H9 (cell line): Measurements from ENCODE around the gene COL8A2. TPM values are rescaled to one million over a fixed set of nuclear protein-coding genes. Genes with fewer than 3 reads are reported as not detected.

Experiments used
- DNase-seq: peaks from one replicate; pipeline ENCODE4 v3.0.0-alpha.2; 2017
- H2AFZ ChIP-seq: one replicate; pipeline ENCODE4 v1.6.1; 2013; ENCODE audit warnings: mild to moderate bottlenecking, low read length, control low read depth, moderate library complexity
- H2AK5ac ChIP-seq: 2 replicates; pipeline ENCODE4 v1.6.1; 2013; ENCODE audit warnings: low read length, control low read depth, mixed read lengths; ENCODE audit not compliant: insufficient read length
- H2BK120ac ChIP-seq: one replicate; pipeline ENCODE4 v1.6.1; 2013; ENCODE audit warnings: low read depth, mild to moderate bottlenecking, low read length, control low read depth, inconsistent platforms; ENCODE audit not compliant: poor library complexity, severe bottlenecking
- H2BK12ac ChIP-seq: 2 replicates; pipeline ENCODE4 v1.6.1; 2013; ENCODE audit warnings: low read length, control low read depth, mixed read lengths, low read depth; ENCODE audit not compliant: insufficient read length
- H2BK15ac ChIP-seq: 2 replicates; pipeline ENCODE4 v1.6.1; 2013; ENCODE audit warnings: low read depth, low read length, control low read depth
- H2BK20ac ChIP-seq: one replicate; pipeline ENCODE4 v1.6.1; 2013; ENCODE audit warnings: low read depth, mild to moderate bottlenecking, low read length, control low read depth, inconsistent platforms; ENCODE audit not compliant: poor library complexity, severe bottlenecking
- H2BK5ac ChIP-seq: 2 replicates; pipeline ENCODE4 v1.6.1; 2013; ENCODE audit warnings: low read length, control low read depth, mixed read lengths; ENCODE audit not compliant: insufficient read length
- H3K14ac ChIP-seq: 2 replicates; pipeline ENCODE4 v1.6.1; 2013; ENCODE audit warnings: low read length, control low read depth; ENCODE audit not compliant: insufficient read depth
- H3K18ac ChIP-seq: 2 replicates; pipeline ENCODE4 v1.6.1; 2013; ENCODE audit warnings: low read depth, mild to moderate bottlenecking, mixed read lengths, low read length, control low read depth; ENCODE audit not compliant: insufficient read length
- H3K23ac ChIP-seq: 2 replicates; pipeline ENCODE4 v1.6.1; 2013; ENCODE audit warnings: low read length, control low read depth, mixed read lengths, low read depth; ENCODE audit not compliant: insufficient read length
- H3K23me2 ChIP-seq: 2 replicates; pipeline ENCODE4 v1.6.1; 2013; ENCODE audit warnings: low read depth, mild to moderate bottlenecking, mixed read lengths, low read length, control low read depth; ENCODE audit not compliant: insufficient read length, poor library complexity, severe bottlenecking
- H3K27ac ChIP-seq: 2 replicates; pipeline ENCODE4 v1.5.1; 2013; ENCODE audit warnings: low read length, control low read depth, mixed read lengths, low read depth; ENCODE audit not compliant: insufficient read length
- H3K27me3 ChIP-seq: 2 replicates; pipeline ENCODE4 v1.6.1; 2013; ENCODE audit warnings: low read length, control low read depth, inconsistent platforms; ENCODE audit not compliant: insufficient read depth
- H3K4ac ChIP-seq: 2 replicates; pipeline ENCODE4 v1.6.1; 2013; ENCODE audit warnings: low read depth, mild to moderate bottlenecking, control low read depth, inconsistent platforms, low read length, moderate library complexity
- H3K4me1 ChIP-seq: 2 replicates; pipeline ENCODE4 v1.6.1; 2013; ENCODE audit warnings: low read length, control low read depth, inconsistent platforms; ENCODE audit not compliant: insufficient read depth
- H3K4me2 ChIP-seq: 2 replicates; pipeline ENCODE4 v1.6.1; 2013; ENCODE audit warnings: low read length, control low read depth, mixed read lengths; ENCODE audit not compliant: insufficient read length, insufficient read depth
- H3K56ac ChIP-seq: 2 replicates; pipeline ENCODE4 v1.6.1; 2013; ENCODE audit warnings: low read depth, mild to moderate bottlenecking, mixed read lengths, low read length, control low read depth; ENCODE audit not compliant: insufficient read length
- H3K79me1 ChIP-seq: 2 replicates; pipeline ENCODE4 v1.6.1; 2013; ENCODE audit warnings: low read depth, mild to moderate bottlenecking, moderate library complexity, low read length, control low read depth, inconsistent platforms; ENCODE audit not compliant: insufficient read depth, poor library complexity, severe bottlenecking
- H3K79me2 ChIP-seq: 2 replicates; pipeline ENCODE4 v1.6.1; 2013; ENCODE audit warnings: low read length, control low read depth, inconsistent platforms; ENCODE audit not compliant: insufficient read depth
- H3K9ac ChIP-seq: 2 replicates; pipeline ENCODE4 v1.6.1; 2013; ENCODE audit warnings: low read length, control low read depth, mixed read lengths; ENCODE audit not compliant: insufficient read length; ENCODE audit errors: extremely low read depth
- H3K9me3 ChIP-seq: one replicate; pipeline ENCODE4 v1.6.1; 2013; ENCODE audit warnings: low read depth, low read length, inconsistent platforms; ENCODE audit not compliant: control insufficient read depth
- H3T11ph ChIP-seq: one replicate; pipeline ENCODE4 v1.6.1; 2013; ENCODE audit warnings: mild to moderate bottlenecking, low read length, control low read depth, inconsistent platforms
- H4K20me1 ChIP-seq: one replicate; pipeline ENCODE4 v1.6.1; 2013; ENCODE audit not compliant: control insufficient read depth, insufficient read length, insufficient read depth
- H4K5ac ChIP-seq: 2 replicates; pipeline ENCODE4 v1.6.1; 2013; ENCODE audit warnings: low read depth, mild to moderate bottlenecking, mixed read lengths, low read length, control low read depth; ENCODE audit not compliant: insufficient read length
- H4K8ac ChIP-seq: replicated peaks from 2 replicates; pipeline ENCODE4 v1.6.1; 2013; ENCODE audit warnings: low read length, control low read depth, mixed read lengths, low read depth; ENCODE audit not compliant: insufficient read length
- H4K91ac ChIP-seq: 2 replicates; pipeline ENCODE4 v1.6.1; 2013; ENCODE audit warnings: low read depth, mild to moderate bottlenecking, moderate library complexity, mixed read lengths, low read length, control low read depth; ENCODE audit not compliant: insufficient read length
- H3K27ac Mint-ChIP-seq, 3 experiments: 2 replicates in 2 of 3; 3 replicates in 1 of 3; pipeline ENCODE4 v1.8.0; 2020 to 2021; ENCODE audit warnings: mixed read lengths in 3 of 3, mild to moderate bottlenecking in 1 of 3, moderate library complexity in 1 of 3
- H3K27me3 Mint-ChIP-seq: 2 replicates; pipeline ENCODE4 v1.8.0; 2021; ENCODE audit warnings: low read depth, mild to moderate bottlenecking, moderate library complexity, mixed read lengths
- H3K36me3 Mint-ChIP-seq, 3 experiments: 2 replicates in 2 of 3; 3 replicates in 1 of 3; pipeline ENCODE4 v1.8.0; 2020 to 2021; ENCODE audit warnings: low read depth in 3 of 3, mixed read lengths in 3 of 3; ENCODE audit not compliant: insufficient read depth in 1 of 3
- H3K4me1 Mint-ChIP-seq, 2 experiments: 2 replicates each; pipeline ENCODE4 v1.8.0; 2020; ENCODE audit warnings: mixed read lengths in 2 of 2
- H3K4me3 Mint-ChIP-seq, 2 experiments: 2 replicates in 1 of 2; 3 replicates in 1 of 2; pipeline ENCODE4 v1.8.0; 2020 to 2021; ENCODE audit warnings: mild to moderate bottlenecking in 2 of 2, mixed read lengths in 2 of 2, moderate library complexity in 1 of 2
- H3K9me3 Mint-ChIP-seq, 2 experiments: 2 replicates in 1 of 2; 3 replicates in 1 of 2; pipeline ENCODE4 v1.8.0; 2020; ENCODE audit warnings: mild to moderate bottlenecking in 2 of 2, mixed read lengths in 2 of 2, moderate library complexity in 1 of 2
- CTCF ChIP-seq: fragments of 200-600 bp; sonication (generic); conservative IDR thresholded peaks from 3 replicates; pipeline ENCODE4 v1.8.0; 2021; ENCODE audit warnings: antibody characterized with exemption, mild to moderate bottlenecking
- WGBS: extraction: QIAGEN DNeasy Blood & Tissue Kit; methylation state at CpG from one replicate; pipeline ENCODE4 v1.1.7; 2013; ENCODE audit warnings: missing lambda C conversion rate, low lambda C conversion rate, mixed read lengths; ENCODE audit not compliant: insufficient read length; ENCODE audit errors: extremely low coverage; 5-methylcytosine and 5-hydroxymethylcytosine counted together
- total RNA-seq: library from RNA; stranded (reverse); gene quantifications from 2 replicates; pipeline ENCODE4 v1.2.1, GENCODE V29; 2021

COL8A2 gene
- total RNA-seq, 1 experiment from 2014 or later = 1.5 TPM

DNA sequence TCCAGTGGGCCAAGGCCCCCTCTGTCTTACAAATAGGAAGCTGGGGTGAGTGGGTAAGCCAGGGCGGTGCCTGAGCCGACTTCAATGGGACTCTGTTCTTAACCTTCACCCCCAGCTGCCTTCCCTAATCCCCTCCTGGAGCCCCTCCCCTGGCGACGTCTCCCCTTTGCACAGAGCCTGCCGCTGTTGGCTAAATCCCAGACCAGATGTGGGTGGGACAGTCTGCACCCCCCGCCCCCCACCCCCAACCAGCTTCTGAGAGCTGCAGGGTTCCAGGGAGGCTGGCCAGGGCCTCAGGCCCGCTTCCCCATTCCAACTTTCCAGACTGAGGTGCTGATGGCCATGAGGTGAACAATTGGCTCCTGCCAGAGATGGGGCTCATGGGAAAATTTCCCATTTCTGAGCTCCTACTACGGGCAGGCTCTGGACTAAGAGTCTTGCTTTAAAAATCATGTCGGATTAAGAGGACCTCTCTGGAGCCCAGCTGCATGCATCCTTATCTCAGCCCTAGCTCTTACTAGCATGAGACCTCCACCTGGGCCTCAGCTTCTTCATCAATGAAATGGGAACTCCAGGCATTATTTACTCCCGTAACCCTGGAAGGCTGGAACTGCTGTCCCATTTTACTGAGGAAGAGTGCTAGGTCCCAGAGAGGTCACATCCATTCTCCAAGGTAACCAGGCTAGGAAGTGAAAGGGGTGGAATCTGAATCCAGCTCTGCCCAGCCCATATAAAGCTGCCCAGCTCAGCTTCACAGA is 6.4 kb downstream of the COL8A2 start:
- no peak overlapping the region for H3K4me2 ChIP-seq
- no peak for DNase-seq
- no peak overlapping the region for H3K9ac ChIP-seq
- H2BK120ac ChIP-seq = no peak overlapping the region
- H3K27ac Mint-ChIP-seq = no peak overlapping the region
- no peak overlapping the region for H3K27ac ChIP-seq
- H2BK15ac ChIP-seq = no peak overlapping the region
- H3K36me3 Mint-ChIP-seq = no peaks in the 10 kb centered on the region
- no peaks in the 10 kb centered on the region for H3K79me1 ChIP-seq
- H3K14ac ChIP-seq = no peak overlapping the region
- peaks cover 20% of the 10 kb centered on the region for H3K27me3 Mint-ChIP-seq
- H3K56ac ChIP-seq = no peak overlapping the region
- no peak overlapping the region for H4K8ac ChIP-seq
- WGBS = no CpG with 5 or more reads among the region's 10 CpGs
- H3K27me3 ChIP-seq = peaks cover 3% of the 10 kb centered on the region; the same call in 1 of the 2 replicates
- H2AK5ac ChIP-seq = no peak overlapping the region
- H3K4ac ChIP-seq = no peak overlapping the region
- H3K23ac ChIP-seq = no peak overlapping the region
- H4K91ac ChIP-seq = no peak overlapping the region
- no peak overlapping the region for H2BK12ac ChIP-seq
- TF ChIP-seq CTCF = no peak
- H3K4me1 Mint-ChIP-seq = peaks cover 7 to 30% of the 10 kb centered on the region in 2 experiments
- no peak overlapping the region for H4K5ac ChIP-seq
- H3T11ph ChIP-seq = no peak overlapping the region
- H2AFZ ChIP-seq = no peak overlapping the region
- no peaks in the 10 kb centered on the region for H4K20me1 ChIP-seq
- no peak overlapping the region for H3K4me3 Mint-ChIP-seq
- no peaks in the 10 kb centered on the region for H3K23me2 ChIP-seq
- no peak overlapping the region for H2BK20ac ChIP-seq
- no peaks in the 10 kb centered on the region for H3K9me3 Mint-ChIP-seq
- H2BK5ac ChIP-seq = no peak overlapping the region
- H3K79me2 ChIP-seq = no peaks in the 10 kb centered on the region
- no peak overlapping the region for H3K18ac ChIP-seq
- no peaks in the 10 kb centered on the region for H3K4me1 ChIP-seq
- H3K9me3 ChIP-seq = no peaks in the 10 kb centered on the region
